ENCODE data around the gene ROR2.

DNA sequence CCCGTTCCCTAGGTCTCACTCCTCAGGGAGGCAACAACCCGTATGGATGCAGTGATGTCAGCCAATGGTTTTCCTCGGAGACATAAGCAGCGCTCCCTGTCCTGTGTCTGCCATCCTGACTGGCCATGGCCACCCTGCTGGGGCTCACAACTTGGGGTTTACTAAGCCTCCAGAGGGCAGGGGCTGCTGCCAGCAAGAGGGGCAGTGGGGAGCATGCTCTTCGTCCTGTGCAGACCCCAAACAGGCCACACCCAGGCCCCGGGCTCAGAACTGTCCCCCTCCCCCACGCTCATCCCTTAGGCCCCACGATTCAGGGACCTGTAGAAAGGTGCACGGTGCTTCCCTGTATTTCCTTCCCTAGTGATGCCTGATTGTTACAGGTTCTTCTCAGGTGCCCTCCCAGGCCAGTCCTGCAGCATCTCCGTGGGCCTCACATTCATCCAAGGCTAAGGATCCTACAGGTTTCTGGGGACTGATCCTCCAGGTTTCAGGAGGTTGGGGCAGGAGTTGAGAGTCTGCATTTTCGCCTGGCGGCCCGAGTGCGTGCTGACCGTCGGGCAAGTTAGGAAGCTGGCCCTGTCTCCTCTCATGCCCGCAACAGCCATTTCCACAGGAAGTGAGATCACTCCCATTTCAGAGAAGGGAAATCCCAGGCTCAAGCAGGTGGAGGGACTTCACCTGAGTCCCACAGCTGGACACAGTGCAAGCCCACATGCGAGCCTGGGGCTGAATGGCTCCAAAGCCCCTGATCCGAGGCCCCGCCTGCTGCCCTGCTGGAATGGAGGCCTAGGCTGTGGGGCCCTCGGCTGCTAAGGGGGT, 217.6 kb downstream of the ROR2 start:
- TF ChIP-seq CTCF (IDR thresholded peaks at IDR 0.05) = no peak
- no peak for TF ChIP-seq ZFX (IDR thresholded peaks at IDR 0.05; ENCODE audit: borderline replicate concordance)

All from 22Rv1 (cell line).